Neural cell (in vitro differentiated cells): Measurements from ENCODE around the gene SELENOH.

ENCODE experiments used
- EP300 ChIP-seq: fragments of 450-650 bp; conservative IDR thresholded peaks from 2 replicates; pipeline ENCODE4 v1.6.1; 2014; ENCODE audit warnings: antibody characterized with exemption, mild to moderate bottlenecking, moderate library complexity; ENCODE audit not compliant: poor library complexity, severe bottlenecking
- EZH2 ChIP-seq: fragments of 200-600, 300-800 bp; shearing (Covaris generic), sonication (generic); IDR thresholded peaks from 2 replicates; pipeline ENCODE4 v1.6.1; 2014; ENCODE audit warnings: antibody characterized with exemption, low read length, borderline replicate concordance, mild to moderate bottlenecking; ENCODE audit not compliant: insufficient read depth, poor library complexity, severe bottlenecking
- MXI1 ChIP-seq: fragments of 450-650 bp; conservative IDR thresholded peaks from 2 replicates; pipeline ENCODE4 v1.6.1; 2014; ENCODE audit warnings: antibody characterized with exemption, mild to moderate bottlenecking; ENCODE audit not compliant: poor library complexity, severe bottlenecking
- POLR2AphosphoS5 ChIP-seq: IDR thresholded peaks from 2 replicates; pipeline ENCODE4 v1.6.1; 2012
- RAD21 ChIP-seq: fragments of 450-650 bp; conservative IDR thresholded peaks from 2 replicates; pipeline ENCODE4 v1.6.1; 2014; ENCODE audit warnings: antibody characterized with exemption, mild to moderate bottlenecking, moderate library complexity
- SMC3 ChIP-seq: fragments of 450-650 bp; conservative IDR thresholded peaks from 2 replicates; pipeline ENCODE4 v1.6.1; 2014; ENCODE audit warnings: antibody characterized with exemption, mild to moderate bottlenecking, moderate library complexity; ENCODE audit not compliant: poor library complexity
- TF ChIP-seq, protein P1 (sequence below): fragments of 450-650 bp; IDR thresholded peaks from 2 replicates; pipeline ENCODE4 v1.5.1; 2014; ENCODE audit warnings: antibody characterized with exemption, mild to moderate bottlenecking, moderate library complexity; ENCODE audit not compliant: poor library complexity, severe bottlenecking

DNA sequence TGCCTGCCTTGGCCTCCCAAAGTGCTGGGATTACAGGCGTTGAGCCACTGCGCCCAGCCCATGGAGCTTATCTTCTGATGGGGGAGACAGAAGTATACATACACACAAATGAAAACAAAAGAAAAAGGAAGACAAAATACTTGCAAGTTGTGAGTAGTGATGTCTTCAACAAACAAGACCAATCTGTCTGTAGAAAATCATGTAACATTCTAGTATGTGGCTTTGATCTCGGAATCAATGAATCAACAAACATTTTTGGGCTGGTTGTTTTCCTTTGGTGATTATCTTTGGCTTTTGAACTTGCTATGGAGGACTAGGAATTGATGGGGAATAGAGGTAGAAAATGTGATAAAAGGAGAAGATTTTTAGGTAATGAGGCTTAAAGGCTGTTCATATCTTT lies 16.9 kb downstream of the SELENOH start:
- TF ChIP-seq, protein P1, sequence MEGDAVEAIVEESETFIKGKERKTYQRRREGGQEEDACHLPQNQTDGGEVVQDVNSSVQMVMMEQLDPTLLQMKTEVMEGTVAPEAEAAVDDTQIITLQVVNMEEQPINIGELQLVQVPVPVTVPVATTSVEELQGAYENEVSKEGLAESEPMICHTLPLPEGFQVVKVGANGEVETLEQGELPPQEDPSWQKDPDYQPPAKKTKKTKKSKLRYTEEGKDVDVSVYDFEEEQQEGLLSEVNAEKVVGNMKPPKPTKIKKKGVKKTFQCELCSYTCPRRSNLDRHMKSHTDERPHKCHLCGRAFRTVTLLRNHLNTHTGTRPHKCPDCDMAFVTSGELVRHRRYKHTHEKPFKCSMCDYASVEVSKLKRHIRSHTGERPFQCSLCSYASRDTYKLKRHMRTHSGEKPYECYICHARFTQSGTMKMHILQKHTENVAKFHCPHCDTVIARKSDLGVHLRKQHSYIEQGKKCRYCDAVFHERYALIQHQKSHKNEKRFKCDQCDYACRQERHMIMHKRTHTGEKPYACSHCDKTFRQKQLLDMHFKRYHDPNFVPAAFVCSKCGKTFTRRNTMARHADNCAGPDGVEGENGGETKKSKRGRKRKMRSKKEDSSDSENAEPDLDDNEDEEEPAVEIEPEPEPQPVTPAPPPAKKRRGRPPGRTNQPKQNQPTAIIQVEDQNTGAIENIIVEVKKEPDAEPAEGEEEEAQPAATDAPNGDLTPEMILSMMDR: no peak
- TF ChIP-seq POLR2AphosphoS5: no peak
- no peak for TF ChIP-seq EP300
- no peak for TF ChIP-seq RAD21
- no peak for TF ChIP-seq EZH2
- TF ChIP-seq SMC3: no peak
- TF ChIP-seq MXI1: no peak
